Kidney (tissue), 14 donors: ENCODE measurements around the gene BAZ1A. TPM values are rescaled to one million over a fixed set of nuclear protein-coding genes. Genes with fewer than 3 reads are reported as not detected.

Source experiments
- DNase-seq, 5 donors: peaks; one replicate each; pipeline ENCODE4 v3.0.0-alpha.2; 2013 to 2020
- FAIRE-seq: peaks from 2 replicates; lab custom pipeline; 2012; peaks lifted over from hg19 to GRCh38; lab: Jason Lieb, UNC
- H3K27ac ChIP-seq, 2 donors: one replicate each; pipeline ENCODE4 v1.7.0; 2013; ENCODE audit warnings: low read depth in 2 of 2, low read length in 2 of 2, inconsistent platforms in 1 of 2
- H3K27me3 ChIP-seq: one replicate; pipeline ENCODE4 v1.7.1; 2013; ENCODE audit warnings: low read length, inconsistent platforms; ENCODE audit not compliant: control insufficient read depth, insufficient read depth
- H3K36me3 ChIP-seq, 3 donors: one replicate each; pipeline versions ENCODE4 v1.7.0 to v1.7.1; 2013; ENCODE audit warnings: low read length in 3 of 3, control low read depth in 1 of 3, inconsistent platforms in 1 of 3; ENCODE audit not compliant: insufficient read depth in 3 of 3, control insufficient read depth in 2 of 3
- H3K4me1 ChIP-seq, 3 donors: one replicate each; pipeline versions ENCODE4 v1.7.0 to v1.7.1; 2013; ENCODE audit warnings: low read length in 3 of 3, inconsistent platforms in 1 of 3, low read depth in 1 of 3; ENCODE audit not compliant: control insufficient read depth in 2 of 3, insufficient read depth in 2 of 3
- H3K4me3 ChIP-seq, 3 donors: one replicate each; pipeline versions ENCODE4 v1.7.0 to v1.8.1; 2013; ENCODE audit warnings: low read length in 3 of 3, control low read depth in 1 of 3, inconsistent platforms in 1 of 3
- H3K9ac ChIP-seq, 3 donors: one replicate each; pipeline versions ENCODE4 v1.7.0 to v1.7.1; 2013; ENCODE audit warnings: low read length in 3 of 3, control low read depth in 1 of 3, inconsistent platforms in 1 of 3
- H3K9me3 ChIP-seq, 3 donors: one replicate each; pipeline versions ENCODE4 v1.7.0 to v1.7.1; 2013; ENCODE audit warnings: low read length in 3 of 3, control low read depth in 1 of 3, inconsistent platforms in 1 of 3; ENCODE audit not compliant: control insufficient read depth in 2 of 3, insufficient read depth in 1 of 3
- intact Hi-C: fragments of 100-400 bp; cut with DNase I; formaldehyde crosslinking; loops from one replicate; pipeline ENCODE4 v1.11.1; 2022
- polyA plus RNA-seq: library from polyadenylated mRNA; stranded (reverse); fragments of 350-450 nt; fragmentation: Illumina TruSeq; extraction: RNeasy Lipid Tissue Mini Kit (QIAGEN cat#74804); gene quantifications from one replicate; pipeline ENCODE4 v1.2.3, GENCODE V29; 2014; ENCODE audit warnings: low read depth, low replicate concordance; ENCODE audit not compliant: insufficient read depth
- total RNA-seq: library from RNA; stranded (reverse); fragmentation: NEBNext Ultra II Directional; extraction: Animal tissue kit (Norgen Biotek cat#: 25700); gene quantifications from one replicate; pipeline ENCODE4 v1.2.1, GENCODE V29; 2021
- TF ChIP-seq, protein P1 (sequence below): IDR thresholded peaks from 3 replicates; pipeline ENCODE4 v1.5.1; 2012; ENCODE audit warnings: mild to moderate bottlenecking, moderate library complexity, borderline replicate concordance; ENCODE audit not compliant: insufficient read depth; ENCODE audit errors: extremely low read depth
- donor health status: control.
- donor health status: control.
- donor health status: control.
- donor health status: control.
- donor health status: control.
- donor health status: DM: yes; HTN: yes; CAD: no.
- donor health status: Normal renal cell carcinoma (clear cell type).

The BAZ1A gene
- total and polyA plus RNA-seq, 2 donors from 2014 or later = 3.1 to 20.8 TPM

DNA sequence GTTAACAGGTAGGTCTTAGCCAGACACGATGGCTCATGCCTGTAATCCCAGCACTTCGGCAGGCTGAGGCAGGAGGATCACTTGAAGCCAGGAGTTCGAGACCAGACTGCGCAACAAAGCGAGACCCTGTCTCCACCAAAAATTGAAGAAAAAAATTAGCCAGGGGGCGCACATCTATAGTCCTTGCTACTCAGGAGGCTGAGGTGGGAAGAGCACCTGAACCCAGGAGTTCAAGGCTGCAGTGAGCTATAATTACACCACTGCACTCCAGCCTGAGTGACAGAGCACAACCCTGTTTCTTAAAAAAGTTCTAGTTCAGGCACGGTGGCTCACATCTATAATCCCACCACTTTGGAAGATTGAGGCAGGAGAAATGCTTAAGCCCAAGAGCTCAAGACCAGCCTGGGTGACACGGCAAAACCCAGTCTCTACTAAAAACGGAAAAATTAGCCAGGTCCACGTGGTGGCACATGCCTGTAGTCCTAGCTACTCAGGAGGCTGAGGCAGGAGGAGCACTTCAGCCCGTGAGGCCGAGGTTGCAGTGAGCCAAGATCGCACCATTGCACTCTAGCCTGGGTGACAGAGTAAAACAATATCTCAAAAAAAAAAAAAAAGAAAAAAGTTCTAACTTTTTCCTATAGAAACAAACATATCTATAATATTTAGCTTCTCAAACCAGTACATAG is 9.1 kb downstream of the BAZ1A start:
- H3K27me3 ChIP-seq = no peaks in the 10 kb centered on the region
- no peak overlapping the region for H3K27ac ChIP-seq
- no peaks in the 10 kb centered on the region for H3K36me3 ChIP-seq
- TF ChIP-seq, protein P1, sequence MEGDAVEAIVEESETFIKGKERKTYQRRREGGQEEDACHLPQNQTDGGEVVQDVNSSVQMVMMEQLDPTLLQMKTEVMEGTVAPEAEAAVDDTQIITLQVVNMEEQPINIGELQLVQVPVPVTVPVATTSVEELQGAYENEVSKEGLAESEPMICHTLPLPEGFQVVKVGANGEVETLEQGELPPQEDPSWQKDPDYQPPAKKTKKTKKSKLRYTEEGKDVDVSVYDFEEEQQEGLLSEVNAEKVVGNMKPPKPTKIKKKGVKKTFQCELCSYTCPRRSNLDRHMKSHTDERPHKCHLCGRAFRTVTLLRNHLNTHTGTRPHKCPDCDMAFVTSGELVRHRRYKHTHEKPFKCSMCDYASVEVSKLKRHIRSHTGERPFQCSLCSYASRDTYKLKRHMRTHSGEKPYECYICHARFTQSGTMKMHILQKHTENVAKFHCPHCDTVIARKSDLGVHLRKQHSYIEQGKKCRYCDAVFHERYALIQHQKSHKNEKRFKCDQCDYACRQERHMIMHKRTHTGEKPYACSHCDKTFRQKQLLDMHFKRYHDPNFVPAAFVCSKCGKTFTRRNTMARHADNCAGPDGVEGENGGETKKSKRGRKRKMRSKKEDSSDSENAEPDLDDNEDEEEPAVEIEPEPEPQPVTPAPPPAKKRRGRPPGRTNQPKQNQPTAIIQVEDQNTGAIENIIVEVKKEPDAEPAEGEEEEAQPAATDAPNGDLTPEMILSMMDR = no peak
- no peak overlapping the region for H3K4me3 ChIP-seq
- intact Hi-C loops = no loop called here
- no peak overlapping the region for H3K9ac ChIP-seq
- H3K4me1 ChIP-seq = no peaks in the 10 kb centered on the region
- DNase-seq = no peak
- no peaks in the 10 kb centered on the region for H3K9me3 ChIP-seq
- no peak for FAIRE-seq

DNA sequence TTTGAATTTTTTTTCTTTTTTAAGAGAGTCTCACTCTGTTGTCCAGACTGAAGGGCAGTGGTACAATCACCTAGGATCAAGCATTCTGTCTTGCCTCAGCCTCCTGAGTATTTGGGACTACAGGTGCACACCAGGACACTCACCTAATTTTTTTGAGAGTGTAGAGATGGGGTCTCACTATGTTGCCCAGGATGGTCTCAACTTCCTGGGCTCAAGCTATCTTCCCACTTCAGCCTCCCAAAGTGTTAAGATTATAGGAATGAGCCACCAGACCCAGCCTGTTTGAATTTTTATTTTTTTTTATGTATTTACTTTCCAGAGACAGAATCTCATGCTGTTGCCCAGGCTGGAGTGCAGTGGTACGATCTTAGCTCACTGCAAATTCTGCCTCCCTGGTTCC is 11.3 kb downstream of the BAZ1A start:
- no peaks in the 10 kb centered on the region for H3K4me1 ChIP-seq
- H3K9me3 ChIP-seq = no peaks in the 10 kb centered on the region
- H3K4me3 ChIP-seq = no peak overlapping the region
- no peak overlapping the region for H3K27ac ChIP-seq
- H3K36me3 ChIP-seq = no peaks in the 10 kb centered on the region
- H3K9ac ChIP-seq = no peak overlapping the region
- no peaks in the 10 kb centered on the region for H3K27me3 ChIP-seq
- intact Hi-C loops = no loop called here
- FAIRE-seq (no peak), DNase-seq (no peak)
- TF ChIP-seq, protein P1 = no peak

GRCh38 chr14:34858765-34859164 is 16.4 kb downstream of the BAZ1A start:
- TF ChIP-seq, protein P1 = no peak
- no peak overlapping the region for H3K9ac ChIP-seq
- H3K4me3 ChIP-seq = no peak overlapping the region
- no peaks in the 10 kb centered on the region for H3K9me3 ChIP-seq
- intact Hi-C loops = no loop called here
- DNase-seq = no peak
- H3K27me3 ChIP-seq = no peaks in the 10 kb centered on the region
- no peaks in the 10 kb centered on the region for H3K36me3 ChIP-seq
- H3K4me1 ChIP-seq = no peaks in the 10 kb centered on the region
- no peak for FAIRE-seq
- no peak overlapping the region for H3K27ac ChIP-seq
